Fibroblast of pulmonary artery (primary cell): ENCODE data around the gene C3orf52.

Experiments used
- DNase-seq: peaks from one replicate; pipeline ENCODE4 v3.0.0-alpha.2; 2010; ENCODE audit warnings: low read depth
- H3K4me3 ChIP-seq: replicated peaks from 2 replicates; pipeline ENCODE4 v1.5.1; 2011; ENCODE audit warnings: low read depth, mild to moderate bottlenecking, control low read depth, low read length, moderate library complexity
- TF ChIP-seq, protein P1 (sequence below): IDR thresholded peaks from 2 replicates; pipeline ENCODE4 v1.5.1; 2011; ENCODE audit warnings: mild to moderate bottlenecking, control low read depth, low read length, inconsistent platforms; ENCODE audit errors: missing control alignments

C3orf52 gene

DNA sequence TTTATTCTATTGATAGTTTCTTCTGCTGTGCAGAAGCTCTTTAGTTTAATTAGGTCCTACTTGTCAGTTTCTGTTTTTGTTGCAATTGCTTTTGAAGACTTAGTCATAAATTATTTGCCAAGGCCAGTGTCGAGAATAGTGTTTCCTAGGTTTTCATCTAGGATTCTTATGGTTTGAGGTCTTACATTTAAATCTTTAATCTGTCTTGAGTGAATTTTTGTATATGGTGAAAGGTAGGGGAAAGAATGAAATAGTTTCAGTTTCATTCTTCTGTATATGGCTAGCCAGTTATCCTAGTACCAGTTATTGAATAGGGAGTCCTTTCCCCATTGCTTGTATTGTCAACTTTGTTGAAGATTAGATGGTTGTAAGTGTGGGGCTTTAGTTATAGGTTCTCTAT, 57.5 kb downstream of the C3orf52 start:
- no peak overlapping the region for H3K4me3 ChIP-seq
- no peak for DNase-seq
- TF ChIP-seq, protein P1, sequence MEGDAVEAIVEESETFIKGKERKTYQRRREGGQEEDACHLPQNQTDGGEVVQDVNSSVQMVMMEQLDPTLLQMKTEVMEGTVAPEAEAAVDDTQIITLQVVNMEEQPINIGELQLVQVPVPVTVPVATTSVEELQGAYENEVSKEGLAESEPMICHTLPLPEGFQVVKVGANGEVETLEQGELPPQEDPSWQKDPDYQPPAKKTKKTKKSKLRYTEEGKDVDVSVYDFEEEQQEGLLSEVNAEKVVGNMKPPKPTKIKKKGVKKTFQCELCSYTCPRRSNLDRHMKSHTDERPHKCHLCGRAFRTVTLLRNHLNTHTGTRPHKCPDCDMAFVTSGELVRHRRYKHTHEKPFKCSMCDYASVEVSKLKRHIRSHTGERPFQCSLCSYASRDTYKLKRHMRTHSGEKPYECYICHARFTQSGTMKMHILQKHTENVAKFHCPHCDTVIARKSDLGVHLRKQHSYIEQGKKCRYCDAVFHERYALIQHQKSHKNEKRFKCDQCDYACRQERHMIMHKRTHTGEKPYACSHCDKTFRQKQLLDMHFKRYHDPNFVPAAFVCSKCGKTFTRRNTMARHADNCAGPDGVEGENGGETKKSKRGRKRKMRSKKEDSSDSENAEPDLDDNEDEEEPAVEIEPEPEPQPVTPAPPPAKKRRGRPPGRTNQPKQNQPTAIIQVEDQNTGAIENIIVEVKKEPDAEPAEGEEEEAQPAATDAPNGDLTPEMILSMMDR = no peak

DNA sequence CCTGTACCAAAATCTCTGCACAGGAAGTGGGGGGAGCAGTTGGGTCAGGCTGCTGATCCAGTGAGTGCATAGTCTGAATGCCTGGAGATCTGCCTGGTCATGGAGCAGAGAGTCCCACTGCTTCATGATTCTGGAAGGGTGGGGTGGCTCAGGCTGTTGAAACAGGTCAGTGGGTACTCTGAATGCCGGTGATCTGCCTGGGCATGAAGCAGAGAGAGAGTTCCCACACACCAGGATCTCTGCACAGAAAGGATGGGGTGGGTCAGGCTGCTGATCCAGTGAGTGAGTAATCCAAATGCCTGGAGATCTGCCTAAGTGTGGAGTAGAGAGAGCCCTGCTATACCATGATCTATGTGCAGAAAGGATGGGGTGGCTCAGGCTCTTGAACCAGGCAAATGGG, 62.9 kb downstream of the C3orf52 start:
- DNase-seq = no peak
- H3K4me3 ChIP-seq = no peak overlapping the region
- TF ChIP-seq, protein P1 = no peak

DNA sequence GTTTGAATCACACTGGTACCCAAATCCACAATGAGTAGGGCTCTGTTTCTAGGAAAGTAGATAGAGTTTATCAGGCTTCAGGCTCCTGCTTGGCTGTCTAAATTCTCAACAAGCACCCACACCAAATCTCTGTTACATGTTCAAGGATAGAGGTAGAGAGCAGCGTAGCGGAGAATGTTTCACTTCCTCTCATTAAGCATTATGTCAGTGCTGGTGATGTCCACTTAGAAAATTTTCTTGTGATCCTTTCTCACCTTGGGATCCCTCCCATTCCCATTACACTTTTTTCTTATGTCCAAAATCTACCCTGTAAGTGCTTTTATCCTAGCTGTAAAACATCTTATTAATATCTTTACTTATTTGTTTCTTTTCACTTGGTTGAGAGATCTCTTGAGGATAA, 81.6 kb downstream of the C3orf52 start:
- no peak for DNase-seq
- TF ChIP-seq, protein P1 = no peak
- no peak overlapping the region for H3K4me3 ChIP-seq
